SK-N-SH (cell line): ENCODE results near the gene RHBDF2.

ENCODE experiments used
- EZH2phosphoT487 ChIP-seq: fragments of 200-600 bp; sonication (generic); IDR thresholded peaks from 2 replicates; pipeline ENCODE4 v1.6.1; 2017; ENCODE audit warnings: low read depth, mixed run types, mild to moderate bottlenecking, antibody characterized with exemption, moderate library complexity, borderline replicate concordance
- TF ChIP-seq, protein P1 (sequence below): fragments of 200-600 bp; sonication (generic); IDR thresholded peaks from 2 replicates; pipeline ENCODE4 v1.6.1; 2017; ENCODE audit warnings: antibody characterized with exemption, mild to moderate bottlenecking, moderate library complexity
- TF ChIP-seq, protein P2 (sequence below): IDR thresholded peaks from 2 replicates; pipeline ENCODE4 v1.4.0; 2012; ENCODE audit warnings: low read depth

DNA sequence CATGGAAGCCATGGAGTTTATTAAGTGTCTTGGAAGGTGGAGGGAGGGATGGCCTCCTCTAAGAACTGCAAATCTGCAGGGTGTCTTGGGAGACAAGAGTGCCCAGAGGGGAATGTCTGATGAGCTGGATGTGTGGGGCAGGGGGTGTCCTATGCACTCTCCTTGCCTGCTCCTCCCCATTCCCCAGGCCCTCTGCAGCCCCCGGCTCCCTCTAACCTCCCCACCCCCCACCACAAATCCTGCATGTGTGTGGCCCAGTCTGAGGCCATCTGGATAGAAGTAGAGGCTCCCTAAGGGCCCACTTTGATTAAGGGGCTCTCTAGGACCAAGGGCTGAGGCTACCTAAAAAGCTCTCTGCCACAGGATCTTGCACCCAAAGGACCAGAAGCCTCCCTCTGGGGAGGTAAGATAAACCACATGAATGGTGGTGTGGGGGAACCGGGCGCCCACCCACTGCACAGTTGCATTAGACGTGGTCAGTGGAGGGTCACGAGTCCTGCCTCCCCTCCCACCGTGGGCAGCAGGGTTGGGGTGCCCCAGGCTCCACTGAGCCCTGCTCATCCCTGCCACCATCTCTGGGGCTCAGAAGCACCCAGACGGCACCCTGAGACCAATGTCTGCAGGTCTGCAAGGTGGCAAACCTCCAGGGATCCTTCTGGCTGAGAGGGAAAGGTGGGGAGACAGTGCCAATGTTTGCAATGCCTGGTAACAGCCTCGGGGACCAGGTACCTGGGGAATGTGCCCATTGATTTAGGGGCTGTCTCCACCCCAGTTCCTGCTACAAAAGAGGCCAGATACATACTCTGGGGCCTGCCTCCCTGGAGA lies 33.2 kb downstream of the RHBDF2 start:
- TF ChIP-seq, protein P1, sequence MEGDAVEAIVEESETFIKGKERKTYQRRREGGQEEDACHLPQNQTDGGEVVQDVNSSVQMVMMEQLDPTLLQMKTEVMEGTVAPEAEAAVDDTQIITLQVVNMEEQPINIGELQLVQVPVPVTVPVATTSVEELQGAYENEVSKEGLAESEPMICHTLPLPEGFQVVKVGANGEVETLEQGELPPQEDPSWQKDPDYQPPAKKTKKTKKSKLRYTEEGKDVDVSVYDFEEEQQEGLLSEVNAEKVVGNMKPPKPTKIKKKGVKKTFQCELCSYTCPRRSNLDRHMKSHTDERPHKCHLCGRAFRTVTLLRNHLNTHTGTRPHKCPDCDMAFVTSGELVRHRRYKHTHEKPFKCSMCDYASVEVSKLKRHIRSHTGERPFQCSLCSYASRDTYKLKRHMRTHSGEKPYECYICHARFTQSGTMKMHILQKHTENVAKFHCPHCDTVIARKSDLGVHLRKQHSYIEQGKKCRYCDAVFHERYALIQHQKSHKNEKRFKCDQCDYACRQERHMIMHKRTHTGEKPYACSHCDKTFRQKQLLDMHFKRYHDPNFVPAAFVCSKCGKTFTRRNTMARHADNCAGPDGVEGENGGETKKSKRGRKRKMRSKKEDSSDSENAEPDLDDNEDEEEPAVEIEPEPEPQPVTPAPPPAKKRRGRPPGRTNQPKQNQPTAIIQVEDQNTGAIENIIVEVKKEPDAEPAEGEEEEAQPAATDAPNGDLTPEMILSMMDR: no peak
- TF ChIP-seq, protein P2, sequence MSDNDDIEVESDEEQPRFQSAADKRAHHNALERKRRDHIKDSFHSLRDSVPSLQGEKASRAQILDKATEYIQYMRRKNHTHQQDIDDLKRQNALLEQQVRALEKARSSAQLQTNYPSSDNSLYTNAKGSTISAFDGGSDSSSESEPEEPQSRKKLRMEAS: no peak
- no peak for TF ChIP-seq EZH2phosphoT487
